H9 (cell line): Measurements from ENCODE around the gene PACS1. TPM values are rescaled to one million over a fixed set of nuclear protein-coding genes. Genes with fewer than 3 reads are reported as not detected.

Experiments
- DNase-seq: peaks from one replicate; pipeline ENCODE4 v3.0.0-alpha.2; 2017
- H2AFZ ChIP-seq: one replicate; pipeline ENCODE4 v1.6.1; 2013; ENCODE audit warnings: mild to moderate bottlenecking, low read length, control low read depth, moderate library complexity
- H2AK5ac ChIP-seq: 2 replicates; pipeline ENCODE4 v1.6.1; 2013; ENCODE audit warnings: low read length, control low read depth, mixed read lengths; ENCODE audit not compliant: insufficient read length
- H2BK120ac ChIP-seq: one replicate; pipeline ENCODE4 v1.6.1; 2013; ENCODE audit warnings: low read depth, mild to moderate bottlenecking, low read length, control low read depth, inconsistent platforms; ENCODE audit not compliant: poor library complexity, severe bottlenecking
- H2BK12ac ChIP-seq: 2 replicates; pipeline ENCODE4 v1.6.1; 2013; ENCODE audit warnings: low read length, control low read depth, mixed read lengths, low read depth; ENCODE audit not compliant: insufficient read length
- H2BK15ac ChIP-seq: 2 replicates; pipeline ENCODE4 v1.6.1; 2013; ENCODE audit warnings: low read depth, low read length, control low read depth
- H2BK20ac ChIP-seq: one replicate; pipeline ENCODE4 v1.6.1; 2013; ENCODE audit warnings: low read depth, mild to moderate bottlenecking, low read length, control low read depth, inconsistent platforms; ENCODE audit not compliant: poor library complexity, severe bottlenecking
- H2BK5ac ChIP-seq: 2 replicates; pipeline ENCODE4 v1.6.1; 2013; ENCODE audit warnings: low read length, control low read depth, mixed read lengths; ENCODE audit not compliant: insufficient read length
- H3K14ac ChIP-seq: 2 replicates; pipeline ENCODE4 v1.6.1; 2013; ENCODE audit warnings: low read length, control low read depth; ENCODE audit not compliant: insufficient read depth
- H3K18ac ChIP-seq: 2 replicates; pipeline ENCODE4 v1.6.1; 2013; ENCODE audit warnings: low read depth, mild to moderate bottlenecking, mixed read lengths, low read length, control low read depth; ENCODE audit not compliant: insufficient read length
- H3K23ac ChIP-seq: 2 replicates; pipeline ENCODE4 v1.6.1; 2013; ENCODE audit warnings: low read length, control low read depth, mixed read lengths, low read depth; ENCODE audit not compliant: insufficient read length
- H3K23me2 ChIP-seq: 2 replicates; pipeline ENCODE4 v1.6.1; 2013; ENCODE audit warnings: low read depth, mild to moderate bottlenecking, mixed read lengths, low read length, control low read depth; ENCODE audit not compliant: insufficient read length, poor library complexity, severe bottlenecking
- H3K27ac ChIP-seq: 2 replicates; pipeline ENCODE4 v1.5.1; 2013; ENCODE audit warnings: low read length, control low read depth, mixed read lengths, low read depth; ENCODE audit not compliant: insufficient read length
- H3K27me3 ChIP-seq: 2 replicates; pipeline ENCODE4 v1.6.1; 2013; ENCODE audit warnings: low read length, control low read depth, inconsistent platforms; ENCODE audit not compliant: insufficient read depth
- H3K4ac ChIP-seq: 2 replicates; pipeline ENCODE4 v1.6.1; 2013; ENCODE audit warnings: low read depth, mild to moderate bottlenecking, control low read depth, inconsistent platforms, low read length, moderate library complexity
- H3K4me1 ChIP-seq: 2 replicates; pipeline ENCODE4 v1.6.1; 2013; ENCODE audit warnings: low read length, control low read depth, inconsistent platforms; ENCODE audit not compliant: insufficient read depth
- H3K4me2 ChIP-seq: 2 replicates; pipeline ENCODE4 v1.6.1; 2013; ENCODE audit warnings: low read length, control low read depth, mixed read lengths; ENCODE audit not compliant: insufficient read length, insufficient read depth
- H3K56ac ChIP-seq: 2 replicates; pipeline ENCODE4 v1.6.1; 2013; ENCODE audit warnings: low read depth, mild to moderate bottlenecking, mixed read lengths, low read length, control low read depth; ENCODE audit not compliant: insufficient read length
- H3K79me1 ChIP-seq: 2 replicates; pipeline ENCODE4 v1.6.1; 2013; ENCODE audit warnings: low read depth, mild to moderate bottlenecking, moderate library complexity, low read length, control low read depth, inconsistent platforms; ENCODE audit not compliant: insufficient read depth, poor library complexity, severe bottlenecking
- H3K79me2 ChIP-seq: 2 replicates; pipeline ENCODE4 v1.6.1; 2013; ENCODE audit warnings: low read length, control low read depth, inconsistent platforms; ENCODE audit not compliant: insufficient read depth
- H3K9ac ChIP-seq: 2 replicates; pipeline ENCODE4 v1.6.1; 2013; ENCODE audit warnings: low read length, control low read depth, mixed read lengths; ENCODE audit not compliant: insufficient read length; ENCODE audit errors: extremely low read depth
- H3K9me3 ChIP-seq: one replicate; pipeline ENCODE4 v1.6.1; 2013; ENCODE audit warnings: low read depth, low read length, inconsistent platforms; ENCODE audit not compliant: control insufficient read depth
- H3T11ph ChIP-seq: one replicate; pipeline ENCODE4 v1.6.1; 2013; ENCODE audit warnings: mild to moderate bottlenecking, low read length, control low read depth, inconsistent platforms
- H4K20me1 ChIP-seq: one replicate; pipeline ENCODE4 v1.6.1; 2013; ENCODE audit not compliant: control insufficient read depth, insufficient read length, insufficient read depth
- H4K5ac ChIP-seq: 2 replicates; pipeline ENCODE4 v1.6.1; 2013; ENCODE audit warnings: low read depth, mild to moderate bottlenecking, mixed read lengths, low read length, control low read depth; ENCODE audit not compliant: insufficient read length
- H4K8ac ChIP-seq: replicated peaks from 2 replicates; pipeline ENCODE4 v1.6.1; 2013; ENCODE audit warnings: low read length, control low read depth, mixed read lengths, low read depth; ENCODE audit not compliant: insufficient read length
- H4K91ac ChIP-seq: 2 replicates; pipeline ENCODE4 v1.6.1; 2013; ENCODE audit warnings: low read depth, mild to moderate bottlenecking, moderate library complexity, mixed read lengths, low read length, control low read depth; ENCODE audit not compliant: insufficient read length
- H3K27ac Mint-ChIP-seq, 3 experiments: 2 replicates in 2 of 3; 3 replicates in 1 of 3; pipeline ENCODE4 v1.8.0; 2020 to 2021; ENCODE audit warnings: mixed read lengths in 3 of 3, mild to moderate bottlenecking in 1 of 3, moderate library complexity in 1 of 3
- H3K27me3 Mint-ChIP-seq: 2 replicates; pipeline ENCODE4 v1.8.0; 2021; ENCODE audit warnings: low read depth, mild to moderate bottlenecking, moderate library complexity, mixed read lengths
- H3K36me3 Mint-ChIP-seq, 3 experiments: 2 replicates in 2 of 3; 3 replicates in 1 of 3; pipeline ENCODE4 v1.8.0; 2020 to 2021; ENCODE audit warnings: low read depth in 3 of 3, mixed read lengths in 3 of 3; ENCODE audit not compliant: insufficient read depth in 1 of 3
- H3K4me1 Mint-ChIP-seq, 2 experiments: 2 replicates each; pipeline ENCODE4 v1.8.0; 2020; ENCODE audit warnings: mixed read lengths in 2 of 2
- H3K4me3 Mint-ChIP-seq, 2 experiments: 2 replicates in 1 of 2; 3 replicates in 1 of 2; pipeline ENCODE4 v1.8.0; 2020 to 2021; ENCODE audit warnings: mild to moderate bottlenecking in 2 of 2, mixed read lengths in 2 of 2, moderate library complexity in 1 of 2
- H3K9me3 Mint-ChIP-seq, 2 experiments: 2 replicates in 1 of 2; 3 replicates in 1 of 2; pipeline ENCODE4 v1.8.0; 2020; ENCODE audit warnings: mild to moderate bottlenecking in 2 of 2, mixed read lengths in 2 of 2, moderate library complexity in 1 of 2
- WGBS: extraction: QIAGEN DNeasy Blood & Tissue Kit; methylation state at CpG from one replicate; pipeline ENCODE4 v1.1.7; 2013; ENCODE audit warnings: missing lambda C conversion rate, low lambda C conversion rate, mixed read lengths; ENCODE audit not compliant: insufficient read length; ENCODE audit errors: extremely low coverage; 5-methylcytosine and 5-hydroxymethylcytosine counted together
- total RNA-seq: library from RNA; stranded (reverse); gene quantifications from 2 replicates; pipeline ENCODE4 v1.2.1, GENCODE V29; 2021
- TF ChIP-seq, protein P1 (sequence below): fragments of 200-600 bp; sonication (generic); conservative IDR thresholded peaks from 3 replicates; pipeline ENCODE4 v1.8.0; 2021; ENCODE audit warnings: antibody characterized with exemption, mild to moderate bottlenecking

PACS1 gene
- total RNA-seq, 1 experiment from 2014 or later = 35.5 TPM

GRCh38 chr11:66154109-66154508, 84.0 kb downstream of the PACS1 start:
- Histone ChIP-seq H2BK120ac (no peak overlapping the region), H3K79me1 (no peaks in the 10 kb centered on the region), H2AFZ (no peak overlapping the region), H3K18ac (no peak overlapping the region), H3K4me2 (no peak overlapping the region), H3K27ac (no peak overlapping the region), H4K20me1 (no peaks in the 10 kb centered on the region), H3K23ac (no peak overlapping the region), H3K23me2 (no peaks in the 10 kb centered on the region), H3K4ac (no peak overlapping the region), H3T11ph (no peak overlapping the region), H3K56ac (no peak overlapping the region), H3K9me3 (no peaks in the 10 kb centered on the region), H3K79me2 (no peaks in the 10 kb centered on the region), H2BK12ac (no peak overlapping the region), H3K14ac (no peak overlapping the region), H4K8ac (no peak overlapping the region), H2BK20ac (no peak overlapping the region), H2BK15ac (no peak overlapping the region), H3K27me3 (no peaks in the 10 kb centered on the region), H3K9ac (no peak overlapping the region), H3K4me1 (no peaks in the 10 kb centered on the region), H2AK5ac (no peak overlapping the region), H4K91ac (no peak overlapping the region), H4K5ac (no peak overlapping the region), H2BK5ac (no peak overlapping the region)
- DNase-seq = no peak
- H3K27me3 Mint-ChIP-seq = no peaks in the 10 kb centered on the region
- no peaks in the 10 kb centered on the region for H3K36me3 Mint-ChIP-seq
- H3K9me3 Mint-ChIP-seq = no peaks in the 10 kb centered on the region
- H3K4me1 Mint-ChIP-seq = peaks cover 0 to 4% of the 10 kb centered on the region in 2 experiments; a peak in 1 of 4 replicates
- TF ChIP-seq, protein P1, sequence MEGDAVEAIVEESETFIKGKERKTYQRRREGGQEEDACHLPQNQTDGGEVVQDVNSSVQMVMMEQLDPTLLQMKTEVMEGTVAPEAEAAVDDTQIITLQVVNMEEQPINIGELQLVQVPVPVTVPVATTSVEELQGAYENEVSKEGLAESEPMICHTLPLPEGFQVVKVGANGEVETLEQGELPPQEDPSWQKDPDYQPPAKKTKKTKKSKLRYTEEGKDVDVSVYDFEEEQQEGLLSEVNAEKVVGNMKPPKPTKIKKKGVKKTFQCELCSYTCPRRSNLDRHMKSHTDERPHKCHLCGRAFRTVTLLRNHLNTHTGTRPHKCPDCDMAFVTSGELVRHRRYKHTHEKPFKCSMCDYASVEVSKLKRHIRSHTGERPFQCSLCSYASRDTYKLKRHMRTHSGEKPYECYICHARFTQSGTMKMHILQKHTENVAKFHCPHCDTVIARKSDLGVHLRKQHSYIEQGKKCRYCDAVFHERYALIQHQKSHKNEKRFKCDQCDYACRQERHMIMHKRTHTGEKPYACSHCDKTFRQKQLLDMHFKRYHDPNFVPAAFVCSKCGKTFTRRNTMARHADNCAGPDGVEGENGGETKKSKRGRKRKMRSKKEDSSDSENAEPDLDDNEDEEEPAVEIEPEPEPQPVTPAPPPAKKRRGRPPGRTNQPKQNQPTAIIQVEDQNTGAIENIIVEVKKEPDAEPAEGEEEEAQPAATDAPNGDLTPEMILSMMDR = no peak
- no CpG with 5 or more reads among the region's 2 CpGs for WGBS
- H3K4me3 Mint-ChIP-seq = no peak overlapping the region
- H3K27ac Mint-ChIP-seq = no peak overlapping the region
